GM21529 (cell line): ENCODE results near the gene FCHSD1.

Experiments
- ATAC-seq: cut with Tn5 transposase; IDR thresholded peaks from one replicate; pipeline ENCODE4 v1.9.1; 2021; ENCODE audit not compliant: unreplicated experiment

The FCHSD1 gene

DNA sequence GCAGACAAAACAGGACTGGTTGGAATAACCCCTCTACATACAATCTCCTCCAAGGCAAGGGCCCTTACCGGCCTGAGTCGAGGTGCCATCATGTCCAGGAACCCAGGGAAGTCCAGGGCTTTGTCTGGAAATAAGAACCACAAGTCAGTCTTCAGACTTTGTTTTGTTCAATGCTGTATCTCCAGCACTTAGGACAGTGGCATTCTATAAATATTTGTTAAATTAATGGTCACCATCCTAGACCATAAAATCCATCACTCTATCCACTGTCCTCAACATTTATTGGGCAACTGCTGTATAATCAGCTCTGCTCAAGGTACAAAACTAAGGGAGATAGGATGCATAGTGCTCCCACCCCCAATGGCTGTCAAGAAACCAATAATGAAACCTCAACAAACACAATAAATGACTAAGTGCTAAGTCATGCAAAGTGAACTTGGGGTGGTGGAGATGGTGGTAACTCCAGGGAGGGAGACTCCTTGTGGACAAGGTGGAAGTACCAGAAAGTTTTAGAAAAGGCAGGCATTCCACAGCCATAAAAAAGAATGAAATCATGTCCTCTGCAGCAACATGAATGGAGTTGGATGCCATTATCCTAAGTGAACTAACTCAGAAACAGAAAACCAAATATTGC lies 9.5 kb downstream of the FCHSD1 start:
- peak; percentile 53 for ATAC-seq

DNA sequence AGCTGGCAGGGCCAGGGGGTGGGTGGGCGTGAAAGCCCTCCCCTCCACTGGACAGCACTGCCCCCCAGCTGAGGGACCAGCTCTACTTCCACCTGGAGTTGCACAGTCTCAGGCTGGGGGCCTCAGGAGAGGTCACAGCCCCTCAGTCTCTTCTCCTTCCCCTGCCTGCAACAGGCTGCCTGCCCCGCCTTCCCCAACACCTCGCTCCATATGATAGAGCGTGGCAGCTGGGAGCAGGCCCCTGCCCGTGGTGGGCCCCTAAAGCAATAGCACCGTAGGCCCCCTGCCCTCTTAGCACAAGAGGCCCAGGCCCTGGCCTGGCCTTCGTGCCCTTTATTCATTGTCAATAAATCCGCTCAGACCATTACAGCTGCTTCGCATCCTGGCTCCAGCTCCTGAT lies 10.5 kb downstream of the FCHSD1 start:
- ATAC-seq, result no peak

GRCh38 chr5:141640051-141640415 lies 11.2 kb downstream of the FCHSD1 start:
- ATAC-seq, result no peak

DNA sequence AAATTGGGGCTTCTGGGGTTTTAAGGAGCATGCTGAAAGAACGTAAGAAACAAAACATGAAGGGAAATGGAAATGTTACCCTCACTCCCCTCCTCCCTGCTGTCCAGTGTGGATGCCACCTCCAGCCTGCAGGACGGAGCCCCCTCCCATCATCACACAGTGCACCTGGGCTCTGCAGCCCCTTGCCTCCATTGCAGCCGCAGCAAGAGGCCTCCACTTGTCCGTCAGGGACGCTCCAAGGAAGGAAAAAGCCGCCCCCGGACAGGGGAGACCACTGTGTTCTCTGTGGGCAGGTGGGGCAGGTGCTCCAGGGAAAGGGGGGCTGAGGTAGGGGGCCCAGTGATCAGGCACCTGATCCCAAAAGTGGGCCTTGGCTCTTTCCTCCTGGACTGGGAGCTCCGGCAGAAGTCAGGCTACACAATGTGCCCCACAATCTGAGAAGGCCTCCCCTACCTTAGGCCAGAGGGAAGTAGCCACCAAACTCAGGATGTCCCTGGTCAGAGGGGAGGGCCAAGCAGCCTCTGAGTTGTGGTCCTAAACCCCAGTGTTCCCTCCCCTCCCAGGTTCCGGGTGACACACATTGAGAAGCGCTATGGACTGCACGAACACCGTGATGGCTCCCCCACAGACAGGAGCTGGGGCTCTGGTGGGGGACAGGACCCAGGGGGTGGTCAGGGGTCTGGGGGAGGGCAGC lies 11.7 kb downstream of the FCHSD1 start:
- no peak for ATAC-seq

GRCh38 chr5:141638771-141639170 lies 12.4 kb downstream of the FCHSD1 start:
- ATAC-seq, result no peak

DNA sequence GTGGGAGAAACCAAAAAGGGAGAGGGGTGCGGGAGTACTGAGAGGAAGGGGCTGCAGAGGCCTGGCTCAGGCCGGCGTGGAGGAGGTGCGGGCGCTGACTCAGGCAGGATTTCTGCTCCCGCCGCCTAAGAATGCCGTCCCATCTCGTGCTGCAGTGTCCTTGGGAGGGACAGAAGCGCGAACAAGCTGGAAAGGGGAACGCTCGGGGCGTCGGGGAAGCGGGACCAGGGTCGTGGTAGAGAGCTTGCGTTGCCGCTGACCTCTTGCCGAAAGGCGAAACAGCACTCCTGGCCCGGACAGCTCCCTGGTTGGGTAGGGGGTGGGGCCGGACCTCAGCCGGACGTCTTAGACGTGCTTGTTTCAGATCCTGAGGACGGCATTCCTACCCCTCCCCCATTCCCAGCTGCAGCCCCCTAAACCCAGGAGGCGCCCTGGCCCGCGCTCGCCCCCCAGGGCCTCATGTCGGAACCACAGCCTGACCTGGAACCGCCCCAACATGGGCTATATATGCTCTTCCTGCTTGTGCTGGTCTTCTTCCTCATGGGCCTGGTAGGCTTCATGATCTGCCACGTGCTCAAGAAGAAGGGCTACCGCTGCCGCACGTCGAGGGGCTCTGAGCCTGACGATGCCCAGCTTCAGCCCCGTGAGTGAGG lies 13.3 kb downstream of the FCHSD1 start:
- peak; percentile 34 for ATAC-seq

DNA sequence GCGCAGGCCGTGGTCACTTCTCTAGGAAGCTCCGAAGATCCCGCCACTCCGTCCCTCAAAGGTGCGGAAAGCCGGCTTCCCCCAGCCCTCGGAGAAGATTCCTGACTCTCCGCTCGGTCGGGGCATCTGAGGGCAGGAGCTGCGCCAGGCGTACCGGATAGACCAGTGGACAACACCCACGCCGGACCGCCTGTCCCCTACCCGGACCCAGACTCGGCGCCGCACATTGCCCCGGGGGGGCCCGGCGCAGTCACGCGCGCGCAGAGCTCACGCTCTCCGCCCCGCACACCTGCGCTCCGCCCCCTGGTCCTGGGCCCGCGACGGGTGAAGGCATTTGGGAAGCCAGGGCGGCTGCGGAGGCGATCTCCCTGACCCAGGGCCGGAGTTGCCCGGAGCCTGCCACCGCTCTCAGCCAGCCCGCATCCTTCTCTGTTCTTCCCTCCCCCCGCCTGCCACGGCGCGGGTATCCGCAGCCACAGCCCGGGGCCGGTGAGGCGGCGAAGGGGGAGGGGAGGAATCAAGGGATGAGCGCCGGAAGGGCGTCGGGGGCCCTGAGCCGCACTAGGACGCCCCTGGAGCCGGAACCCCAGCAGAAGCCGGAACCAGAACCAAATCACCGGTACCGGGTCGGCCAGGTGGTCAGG lies 14.0 kb downstream of the FCHSD1 start:
- ATAC-seq, result peak; percentile 20

- ATAC-seq, result peak; percentile 72
These were observed 14.7 kb downstream of the FCHSD1 start, which contains the start of the genes HDAC3 and RELL2 for GRCh38 chr5:141636413-141637122. HDAC3 (minus strand) TSS chr5:141636849; CDS start chr5:141636790, 59 bp downstream. RELL2 (plus strand) TSS chr5:141636997; CDS start chr5:141638226, 1,229 bp downstream.

DNA sequence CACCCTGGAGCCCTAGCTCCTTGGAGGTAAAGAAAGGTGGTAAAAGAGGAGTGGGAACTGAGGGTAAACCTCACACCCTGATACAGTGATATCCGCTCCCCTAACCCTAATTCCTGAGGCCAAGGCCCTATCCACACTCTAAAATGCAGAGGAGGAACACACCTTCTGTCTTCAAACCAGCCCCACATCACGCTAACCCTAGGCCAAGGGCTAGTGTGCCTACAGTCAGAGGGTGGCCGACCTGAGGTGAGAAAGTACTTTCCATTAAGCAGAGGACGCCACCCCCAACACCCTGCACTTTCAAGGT lies 15.2 kb downstream of the FCHSD1 start:
- ATAC-seq, result no peak

DNA sequence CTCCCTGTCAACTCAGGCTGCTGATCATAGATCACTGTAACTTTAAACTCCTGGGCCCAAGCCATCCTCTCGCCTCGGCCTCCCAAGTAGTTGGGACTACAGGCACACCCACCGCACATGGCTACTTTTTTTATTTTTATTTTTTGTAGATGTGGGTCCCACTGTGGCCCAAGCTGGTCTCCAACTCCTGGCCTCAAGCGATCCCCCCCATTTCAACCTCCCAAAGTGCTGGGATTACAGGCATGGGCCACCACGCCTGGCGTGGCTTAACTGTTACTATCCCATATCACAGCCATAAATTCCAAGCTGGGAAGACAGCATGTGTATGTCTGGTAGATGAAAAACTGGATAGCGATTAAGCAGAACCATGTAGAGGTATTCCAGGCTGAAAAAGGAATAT lies 15.6 kb downstream of the FCHSD1 start:
- ATAC-seq, result no peak

GRCh38 chr5:141634720-141635119 lies 16.5 kb downstream of the FCHSD1 start:
- no peak for ATAC-seq

- ATAC-seq, result peak; percentile 66
These were observed 17.2 kb downstream of the FCHSD1 start for GRCh38 chr5:141633871-141634561.

GRCh38 chr5:141632650-141633049 lies 18.6 kb downstream of the FCHSD1 start:
- no peak for ATAC-seq

DNA sequence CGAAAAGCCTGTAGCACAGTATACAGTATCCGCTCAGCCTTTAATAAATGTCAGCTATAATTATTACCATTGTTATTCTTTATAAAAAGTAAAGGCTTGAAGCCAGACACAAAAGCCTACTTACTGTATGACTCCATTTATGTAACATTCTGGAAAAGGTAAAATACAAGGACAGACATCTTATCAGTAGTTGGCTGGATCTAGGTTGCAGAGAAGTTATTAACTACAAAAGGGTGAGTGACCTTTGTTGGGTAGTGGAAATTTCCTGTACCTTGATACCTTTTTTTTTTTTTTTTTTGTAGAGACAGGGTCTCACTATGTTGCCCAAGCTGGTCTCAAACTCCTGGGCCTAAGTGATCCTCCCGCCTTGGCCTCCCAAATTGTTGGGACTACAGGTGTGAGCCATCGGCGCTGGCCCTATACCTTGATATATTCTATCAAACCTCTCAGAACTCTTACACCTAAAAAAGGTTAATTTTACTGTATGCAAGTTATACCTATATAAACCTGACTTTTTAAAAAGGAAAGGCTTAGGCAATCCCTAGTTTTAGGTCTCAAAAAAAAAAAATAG lies 20.6 kb downstream of the FCHSD1 start:
- no peak for ATAC-seq

- ATAC-seq, result no peak
These were observed 22.9 kb downstream of the FCHSD1 start for GRCh38 chr5:141628175-141628788.

GRCh38 chr5:141623611-141624010 lies 27.6 kb downstream of the FCHSD1 start:
- ATAC-seq, result no peak

DNA sequence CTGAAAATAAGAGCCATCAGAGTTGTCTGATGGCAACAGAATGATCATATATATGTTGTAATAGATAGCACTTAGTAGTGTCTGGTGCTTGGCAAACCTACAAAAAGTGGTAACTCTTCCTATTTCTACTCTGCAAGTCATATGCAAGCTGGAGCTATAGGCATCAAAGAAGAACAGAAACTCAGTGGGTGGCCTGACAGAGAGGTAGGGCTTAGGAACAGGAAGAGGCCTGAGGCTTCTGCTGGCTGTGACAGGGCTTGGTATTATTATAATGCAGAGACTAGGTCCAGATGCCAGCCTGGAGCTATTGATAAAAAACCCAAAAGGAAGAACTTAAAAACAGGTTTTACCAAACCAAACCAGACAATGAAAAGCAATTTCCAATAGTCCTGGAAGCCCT lies 28.0 kb downstream of the FCHSD1 start:
- peak; percentile 60 for ATAC-seq

- ATAC-seq, result peak; percentile 78
These were observed 32.2 kb downstream of the FCHSD1 start, which contains the start of gene DIAPH1 for GRCh38 chr5:141618804-141619554. DIAPH1 (minus strand) TSS chr5:141619000; CDS start chr5:141618914, 86 bp downstream.
